Measurements from ENCODE around the gene DTYMK. TPM values are rescaled to one million over a fixed set of nuclear protein-coding genes. Genes with fewer than 3 reads are reported as not detected.
A peak's percentile ranks its signal among the peaks of the same experiment; 100 is the strongest.

Gene DTYMK
- total and polyA plus RNA-seq, 2 donors (not counting 3 experiments of a cell fraction or from before 2014, with no cell fraction given): 67.0 to 104 TPM

GRCh38 chr2:241638940-241639339 lies 47.7 kb downstream of the DTYMK start:
- Histone ChIP-seq H3K36me3 (ENCODE audit: control insufficient read depth in 2 of 2, extremely low read depth in 1 of 2, insufficient read depth in 2 of 2, low read length in 2 of 2) (peaks cover 2 to 8% of the 10 kb centered on the region in 2 experiments), H3K79me2 (ENCODE audit: control insufficient read depth, insufficient read depth, low read length) (peaks cover 76% of the 10 kb centered on the region), H4K20me1 (replicated peaks; ENCODE audit: control insufficient read depth, extremely low read depth, insufficient read depth, low read length) (peaks cover 2% of the 10 kb centered on the region), H3K4me3 (replicated peaks in 1 of 3; ENCODE audit: insufficient read depth in 1 of 3, low read depth in 1 of 3, low read length in 3 of 3) (no peak overlapping the region), H3K27me3 (ENCODE audit: control insufficient read depth in 2 of 2, insufficient read depth in 2 of 2, low read length in 2 of 2) (no peaks in the 10 kb centered on the region), H3K9me1 (replicated peaks; ENCODE audit: control insufficient read depth, extremely low read depth, insufficient read depth, low read length) (no peaks in the 10 kb centered on the region), H3K9me3 (replicated peaks; ENCODE audit: control insufficient read depth, insufficient read depth, low read length) (no peaks in the 10 kb centered on the region), H3K9ac (replicated peaks; ENCODE audit: extremely low read depth, insufficient read depth, low read length) (no peak overlapping the region), H3K4me2 (ENCODE audit: insufficient read depth, low read length) (peak overlapping the region; percentile 79), H3K4me1 (ENCODE audit: control insufficient read depth, extremely low read depth, insufficient read depth, low read length) (peaks cover 12% of the 10 kb centered on the region), H2AFZ (ENCODE audit: low read depth, low read length) (no peak overlapping the region), H3K27ac (ENCODE audit: insufficient read depth, low read depth, low read length) (no peak overlapping the region)
- FAIRE-seq (no peak), DNase-seq (ENCODE audit: low read depth, low spot score) (no peak)
- BruUV-seq (replicated peaks): no TSS peak
- intact Hi-C loops (cut with micrococcal nuclease): loop anchor here (5.0 kb wide), 1 partner anchor 642 kb away; the partner anchor contains the start of gene SNED1
- CTCF ChIA-PET: interaction anchor here (0.6 to 1.1 kb wide), 2 partner anchors 153 to 259 kb away, joined by 3 to 6 read pairs; no protein-coding TSS in a partner anchor
- POLR2A ChIA-PET: no interaction called here
- TF ChIP-seq GATA2 (IDR thresholded peaks at IDR 0.05; ENCODE audit: insufficient read depth, insufficient read length, low read depth, low read length) (no peak), MYC (IDR thresholded peaks at IDR 0.05; ENCODE audit: low read depth, low read length) (no peak), CTCF (IDR thresholded peaks at IDR 0.05; ENCODE audit: extremely low read depth in 1 of 2, insufficient read depth in 1 of 2, low read depth in 1 of 2, low read length in 2 of 2) (no peak), POLR2AphosphoS5 (IDR thresholded peaks at IDR 0.05; ENCODE audit: insufficient read depth, low read depth, low read length) (no peak), FOS (IDR thresholded peaks at IDR 0.05; ENCODE audit: borderline replicate concordance, insufficient read depth, low read length) (no peak), JUN (IDR thresholded peaks at IDR 0.05; ENCODE audit: borderline replicate concordance, insufficient read depth, insufficient read length, low read depth) (no peak), POLR2A (IDR thresholded peaks at IDR 0.05; ENCODE audit: low read depth, low read length) (no peak), EZH2 (IDR thresholded peaks at IDR 0.05; ENCODE audit: borderline replicate concordance, low read depth, low read length, severe bottlenecking) (no peak)
- dilution Hi-C loops (cut with MboI; ENCODE audit: extremely low pct_ligation_motif_present, low sequenced_read_pairs): no loop called here
